IPS-NIHi11 (cell line): ENCODE data around the gene EPHA1.

Experiments used
- DNase-seq: peaks from one replicate; pipeline ENCODE4 v3.0.0; 2012; ENCODE audit warnings: mixed read lengths, low spot score

EPHA1 gene

GRCh38 chr7:143346018-143346417, 62.6 kb downstream of the EPHA1 start:
- no peak for DNase-seq

DNA sequence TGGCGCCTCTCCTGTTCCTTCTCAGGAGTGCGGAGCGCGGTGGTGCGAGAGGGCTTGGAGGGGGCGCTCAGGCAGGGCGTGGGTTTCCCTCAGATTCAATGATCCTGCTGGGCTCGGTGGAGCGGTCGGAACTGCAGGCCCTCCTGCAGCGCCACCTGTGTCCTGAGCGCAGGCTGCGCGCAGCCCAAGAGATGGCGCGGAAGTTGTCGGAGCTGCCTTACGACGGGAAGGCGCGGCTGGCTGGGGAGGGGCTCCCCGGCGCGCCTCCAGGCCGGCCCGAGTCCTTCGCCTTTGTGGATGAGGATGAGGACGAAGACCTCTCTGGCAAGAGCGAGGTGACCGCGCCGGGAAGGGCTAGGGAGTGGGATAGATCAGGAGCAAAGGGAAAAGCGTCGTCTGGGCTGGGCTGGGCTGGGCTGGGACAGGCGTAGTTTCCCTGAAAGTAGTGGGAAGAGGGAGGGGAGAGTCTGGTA, 63.2 kb downstream of the EPHA1 start:
- DNase-seq: peak; percentile 83

GRCh38 chr7:143343596-143343995, 65.1 kb downstream of the EPHA1 start:
- no peak for DNase-seq

- no peak for DNase-seq
Observed at GRCh38 chr7:143341842-143342241, 66.8 kb downstream of the EPHA1 start.
